Muscle layer of colon (tissue), 2 donors: ENCODE measurements around the gene CNIH4.

ENCODE experiments used
- H3K27ac ChIP-seq: one replicate; pipeline ENCODE4 v1.7.0; 2013; ENCODE audit warnings: low read depth, mild to moderate bottlenecking, low read length, moderate library complexity
- H3K27me3 ChIP-seq, 2 donors: one replicate each; pipeline ENCODE4 v1.7.0; 2013; ENCODE audit warnings: low read length in 2 of 2, mild to moderate bottlenecking in 2 of 2; ENCODE audit not compliant: insufficient read depth in 2 of 2, control insufficient read depth in 1 of 2
- H3K36me3 ChIP-seq: one replicate; pipeline ENCODE4 v1.7.0; 2013; ENCODE audit warnings: mild to moderate bottlenecking, low read length; ENCODE audit not compliant: insufficient read depth
- H3K4me1 ChIP-seq: one replicate; pipeline ENCODE4 v1.7.0; 2013; ENCODE audit warnings: mild to moderate bottlenecking, low read length; ENCODE audit not compliant: insufficient read depth
- H3K4me3 ChIP-seq, 2 donors: one replicate each; pipeline ENCODE4 v1.7.0; 2013; ENCODE audit warnings: low read length in 2 of 2, low read depth in 1 of 2, mild to moderate bottlenecking in 1 of 2, moderate library complexity in 1 of 2
- H3K9ac ChIP-seq: one replicate; pipeline ENCODE4 v1.7.0; 2013; ENCODE audit warnings: low read length
- H3K9me3 ChIP-seq: one replicate; pipeline ENCODE4 v1.7.0; 2013; ENCODE audit warnings: mild to moderate bottlenecking, low read length
- donor health status: abdominal sarcoma.
- donor health status: Adenocarcinoma of cecum.

Gene CNIH4

DNA sequence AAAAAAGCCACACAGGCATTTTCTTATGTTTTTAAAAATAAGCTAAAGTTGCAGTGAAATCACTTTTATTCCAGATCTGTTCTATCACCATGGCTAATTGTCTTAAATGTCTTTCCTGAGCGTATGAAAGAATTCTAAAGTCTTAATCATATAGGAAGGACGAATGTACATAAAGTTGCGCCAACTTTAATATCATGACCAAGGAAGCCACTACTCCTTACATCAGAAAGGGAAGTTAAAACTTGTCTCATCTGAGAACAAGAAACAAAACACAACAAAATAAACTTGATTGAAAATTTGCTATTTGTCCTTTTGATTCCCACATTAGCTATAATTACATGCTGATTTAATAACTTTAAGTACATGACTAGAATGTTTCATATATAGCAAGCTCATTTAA, 26.5 kb downstream of the CNIH4 start:
- Histone ChIP-seq H3K9ac (no peak overlapping the region), H3K36me3 (peaks cover 26% of the 10 kb centered on the region), H3K27ac (no peak overlapping the region), H3K4me3 (no peak overlapping the region), H3K27me3 (no peaks in the 10 kb centered on the region), H3K4me1 (no peaks in the 10 kb centered on the region), H3K9me3 (no peaks in the 10 kb centered on the region)

DNA sequence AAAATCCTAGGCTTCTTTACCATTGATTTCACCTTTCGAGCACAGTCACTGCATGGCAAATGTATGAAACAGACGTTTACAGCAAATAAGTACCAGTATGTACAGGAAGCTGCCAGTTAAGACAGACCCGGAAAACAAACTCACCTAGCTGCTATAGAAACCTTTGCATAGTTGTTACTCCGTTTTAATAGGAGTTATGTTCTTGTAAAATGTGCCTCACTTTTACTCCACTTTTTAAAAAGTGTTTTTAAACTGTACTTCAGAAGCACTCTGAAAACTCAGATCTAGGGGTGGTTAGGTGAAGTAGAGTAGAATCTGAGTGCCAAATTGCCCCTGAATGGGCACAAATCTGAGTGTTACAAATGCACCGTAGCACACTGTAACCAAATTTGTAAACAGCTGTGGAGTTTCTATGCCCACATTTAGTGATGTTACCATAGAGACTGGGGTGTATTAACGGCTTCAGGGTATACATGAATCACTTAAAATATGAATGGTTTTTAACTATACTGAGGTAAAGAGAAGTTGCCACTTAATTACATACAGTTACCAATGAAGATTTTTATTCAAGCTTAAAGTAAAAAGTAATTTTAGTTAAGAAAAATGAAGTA, 30.7 kb downstream of the CNIH4 start:
- H3K9me3 ChIP-seq: no peaks in the 10 kb centered on the region
- no peak overlapping the region for H3K9ac ChIP-seq
- H3K36me3 ChIP-seq: peaks cover 37% of the 10 kb centered on the region
- H3K4me1 ChIP-seq: no peaks in the 10 kb centered on the region
- no peaks in the 10 kb centered on the region for H3K27me3 ChIP-seq
- H3K27ac ChIP-seq: no peak overlapping the region
- no peak overlapping the region for H3K4me3 ChIP-seq

DNA sequence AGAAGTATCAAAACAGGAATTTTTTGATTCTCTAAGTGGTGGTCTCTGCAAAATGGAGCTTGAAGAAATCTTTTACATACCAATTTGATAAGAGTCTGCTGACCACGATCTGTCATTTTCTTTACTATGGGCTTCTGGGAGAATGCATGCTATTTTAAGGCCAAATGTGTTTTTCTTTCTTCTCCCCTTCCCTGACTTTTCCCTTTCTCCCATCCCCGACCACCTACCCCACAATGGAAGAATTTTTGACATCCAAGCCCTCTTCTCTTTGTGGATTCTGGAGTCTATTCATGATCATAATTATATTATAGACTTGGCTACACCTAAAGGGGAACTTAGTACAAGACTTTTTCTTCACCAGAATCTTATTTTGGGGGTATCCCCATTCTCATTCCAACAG, 31.3 kb downstream of the CNIH4 start:
- Histone ChIP-seq H3K9ac (no peak overlapping the region), H3K27ac (no peak overlapping the region), H3K27me3 (no peaks in the 10 kb centered on the region), H3K36me3 (peaks cover 37% of the 10 kb centered on the region), H3K9me3 (no peaks in the 10 kb centered on the region), H3K4me1 (no peaks in the 10 kb centered on the region), H3K4me3 (no peak overlapping the region)

DNA sequence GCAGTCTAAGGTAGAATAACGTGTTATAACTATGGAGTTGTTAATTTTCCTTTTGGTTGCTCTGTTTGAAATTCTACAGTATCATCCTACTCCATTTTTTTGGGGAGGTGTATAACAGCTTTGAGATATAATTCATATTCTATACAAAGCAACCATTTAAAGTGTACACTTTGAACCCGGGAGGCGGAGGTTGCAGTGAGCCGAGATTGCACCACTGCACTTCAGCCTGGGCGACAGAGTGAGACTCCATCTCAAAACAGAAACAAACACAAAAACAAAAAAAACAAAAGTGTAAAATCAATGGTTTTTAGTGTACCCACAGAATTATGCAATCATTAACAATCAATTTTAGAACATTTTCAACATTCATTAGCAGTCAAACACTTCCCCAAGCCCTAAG, 33.8 kb downstream of the CNIH4 start:
- Histone ChIP-seq H3K4me3 (no peak overlapping the region), H3K27ac (no peak overlapping the region), H3K9ac (no peak overlapping the region), H3K9me3 (no peaks in the 10 kb centered on the region), H3K27me3 (no peaks in the 10 kb centered on the region), H3K4me1 (no peaks in the 10 kb centered on the region), H3K36me3 (peaks cover 42% of the 10 kb centered on the region)

DNA sequence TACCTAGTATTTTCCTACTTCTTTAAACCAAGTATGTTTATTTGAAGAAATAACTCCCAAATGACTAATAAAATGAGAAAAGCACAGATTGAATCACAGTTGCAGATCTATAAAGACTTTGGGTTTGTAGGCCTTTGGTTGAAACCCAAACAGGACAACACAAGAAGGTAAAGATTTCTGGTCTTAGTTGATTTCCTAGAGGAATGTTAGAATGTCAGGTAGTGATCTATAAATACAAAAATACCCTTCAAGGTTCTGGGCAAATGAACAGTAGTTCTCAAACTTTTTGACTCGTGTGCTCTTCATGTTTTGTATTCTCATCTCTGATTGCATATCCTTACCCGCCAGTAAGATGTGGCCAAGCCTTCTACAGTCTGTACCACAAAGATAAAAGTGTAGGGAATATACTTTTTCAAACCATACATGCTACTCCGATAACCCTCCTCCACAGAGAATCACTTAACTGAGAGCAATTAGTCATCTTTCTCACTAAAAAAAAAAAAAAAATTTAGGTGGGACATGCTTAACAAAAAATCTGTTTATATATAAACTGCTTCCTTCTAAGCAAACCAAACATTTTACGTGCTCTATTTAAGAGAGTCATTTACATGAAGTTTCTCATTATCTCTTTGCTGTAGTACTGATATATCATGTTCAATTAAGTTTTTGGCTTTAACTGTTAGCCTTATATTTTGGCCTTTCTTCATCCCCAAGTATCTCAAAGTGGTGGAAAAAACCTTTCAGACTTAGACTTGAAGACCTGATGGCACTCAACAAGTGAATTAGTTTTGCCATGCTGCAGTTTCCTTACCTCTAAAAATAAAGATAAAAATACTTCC, 36.0 kb downstream of the CNIH4 start:
- H3K9me3 ChIP-seq: no peaks in the 10 kb centered on the region
- no peak overlapping the region for H3K9ac ChIP-seq
- H3K36me3 ChIP-seq: peaks cover 46% of the 10 kb centered on the region
- no peak overlapping the region for H3K27ac ChIP-seq
- H3K27me3 ChIP-seq: no peaks in the 10 kb centered on the region
- H3K4me3 ChIP-seq: no peak overlapping the region
- no peaks in the 10 kb centered on the region for H3K4me1 ChIP-seq

DNA sequence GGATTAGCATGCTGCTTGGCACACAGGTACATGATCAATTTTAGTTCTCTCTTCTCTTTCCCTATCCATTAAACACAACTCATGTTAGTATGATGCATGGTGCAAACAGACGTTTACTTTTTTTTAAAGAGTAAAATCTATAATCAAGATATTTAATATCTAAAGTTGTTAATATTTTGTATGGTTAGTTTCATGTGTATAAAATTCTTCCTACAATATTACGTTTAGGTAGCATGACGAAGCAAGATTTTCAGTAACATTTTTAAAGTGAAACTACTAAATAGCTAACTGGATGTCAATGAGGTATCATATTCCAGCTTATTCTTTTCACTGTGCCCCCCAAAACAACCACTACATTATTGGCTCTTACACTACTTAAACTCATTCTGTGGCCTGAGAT, 36.6 kb downstream of the CNIH4 start:
- no peaks in the 10 kb centered on the region for H3K27me3 ChIP-seq
- peaks cover 46% of the 10 kb centered on the region for H3K36me3 ChIP-seq
- no peaks in the 10 kb centered on the region for H3K9me3 ChIP-seq
- no peak overlapping the region for H3K27ac ChIP-seq
- H3K4me1 ChIP-seq: no peaks in the 10 kb centered on the region
- H3K9ac ChIP-seq: no peak overlapping the region
- H3K4me3 ChIP-seq: no peak overlapping the region

DNA sequence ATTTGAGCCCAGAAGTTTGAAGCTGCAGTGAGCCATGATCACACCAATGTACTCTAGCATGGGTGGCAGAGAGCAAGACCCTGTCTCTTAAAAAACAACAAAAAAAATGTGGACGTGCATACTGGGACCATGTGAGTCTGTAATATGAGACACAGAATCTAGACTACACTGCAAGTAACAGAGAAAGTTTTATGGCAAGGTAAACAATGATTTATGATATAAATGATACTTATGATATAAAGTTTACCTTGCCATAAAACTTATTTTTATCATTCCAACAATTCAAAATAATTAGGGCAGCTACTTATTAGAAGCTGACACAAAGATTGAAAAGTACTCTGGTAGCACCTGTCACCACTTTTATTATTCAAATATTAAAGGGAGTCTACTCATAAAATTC, 43.2 kb downstream of the CNIH4 start:
- H3K9me3 ChIP-seq: no peaks in the 10 kb centered on the region
- H3K4me1 ChIP-seq: no peaks in the 10 kb centered on the region
- no peak overlapping the region for H3K27ac ChIP-seq
- H3K27me3 ChIP-seq: no peaks in the 10 kb centered on the region
- H3K4me3 ChIP-seq: no peak overlapping the region
- peaks cover 52% of the 10 kb centered on the region for H3K36me3 ChIP-seq
- H3K9ac ChIP-seq: no peak overlapping the region

DNA sequence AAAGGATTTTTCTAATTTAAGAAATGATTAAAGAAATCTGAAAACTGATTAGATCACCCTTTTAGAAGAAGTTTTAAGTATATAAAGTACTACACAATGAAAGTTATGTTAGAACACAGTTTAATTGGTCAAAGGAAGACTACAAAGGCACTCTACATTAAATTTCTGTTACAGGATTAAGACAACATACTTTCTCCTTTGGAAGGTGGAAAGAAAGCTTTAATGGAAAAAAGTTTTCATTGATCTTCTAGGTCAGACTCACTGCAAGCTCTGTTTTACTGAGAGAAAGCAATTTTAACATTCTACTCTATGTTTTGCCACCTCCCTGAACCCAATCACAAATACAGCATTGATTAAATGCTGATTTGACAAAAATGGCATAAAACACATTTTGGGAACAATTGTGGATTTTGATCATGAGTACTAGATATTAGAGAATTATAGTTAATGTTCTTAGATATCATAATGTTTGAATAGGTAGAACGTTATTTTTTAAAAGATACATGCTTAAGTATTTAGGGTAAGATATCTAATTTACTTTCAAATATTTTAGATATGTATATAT, 45.9 kb downstream of the CNIH4 start:
- Histone ChIP-seq H3K4me1 (no peaks in the 10 kb centered on the region), H3K27me3 (no peaks in the 10 kb centered on the region), H3K9ac (no peak overlapping the region), H3K27ac (no peak overlapping the region), H3K36me3 (peaks cover 51% of the 10 kb centered on the region), H3K9me3 (no peaks in the 10 kb centered on the region), H3K4me3 (no peak overlapping the region)

DNA sequence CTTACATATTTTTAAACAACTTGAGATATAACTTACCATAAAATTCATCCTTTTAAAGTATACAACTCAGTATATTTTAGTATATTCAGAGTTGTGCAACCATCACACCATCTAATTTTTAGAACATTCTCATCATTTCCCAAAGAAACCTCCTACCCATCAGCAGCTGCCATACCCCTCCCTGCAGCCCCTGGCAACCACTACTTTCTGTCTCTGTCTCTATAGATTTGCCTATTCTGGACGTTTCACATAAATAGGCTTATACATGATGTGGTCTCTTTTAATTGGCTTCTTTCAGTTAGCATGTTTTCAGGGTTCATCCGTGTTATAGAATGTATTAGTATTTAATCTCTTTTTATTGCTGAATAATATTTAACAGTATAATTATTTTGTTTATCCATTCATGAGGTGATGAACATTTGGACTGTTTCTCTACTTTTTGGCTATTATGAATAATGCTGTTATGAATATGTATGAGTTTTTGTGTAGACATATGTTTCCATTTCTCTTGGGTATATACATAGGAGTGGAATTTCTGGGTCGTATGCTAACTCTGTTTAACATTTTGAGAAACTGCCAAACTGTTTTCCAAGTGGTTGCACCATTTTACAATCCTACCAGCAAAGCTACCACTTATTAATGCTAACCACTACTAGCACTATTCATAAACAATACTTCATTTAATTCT, 48.4 kb downstream of the CNIH4 start:
- Histone ChIP-seq H3K9ac (no peak overlapping the region), H3K36me3 (peaks cover 54% of the 10 kb centered on the region), H3K4me3 (no peak overlapping the region)

DNA sequence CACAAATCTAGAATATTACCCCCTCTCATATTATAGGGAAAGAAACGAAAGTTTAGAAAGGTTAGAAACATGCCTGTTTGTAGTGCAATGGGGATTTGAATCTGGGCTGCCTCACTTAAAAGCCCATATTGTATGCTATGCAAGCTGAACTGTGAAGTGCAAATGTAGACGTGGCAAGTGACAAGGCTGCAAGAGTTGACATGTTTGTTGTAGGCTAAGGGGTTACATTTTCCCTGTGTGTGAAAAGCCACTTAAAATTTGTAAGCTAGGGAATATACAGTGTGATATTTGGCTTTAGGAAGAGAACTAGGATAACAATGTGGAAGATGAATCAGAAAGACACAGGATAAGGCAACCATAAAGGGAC, 48.9 kb downstream of the CNIH4 start:
- H3K4me1 ChIP-seq: no peaks in the 10 kb centered on the region
- no peaks in the 10 kb centered on the region for H3K9me3 ChIP-seq
- no peak overlapping the region for H3K27ac ChIP-seq
- H3K36me3 ChIP-seq: peaks cover 53% of the 10 kb centered on the region
- no peak overlapping the region for H3K9ac ChIP-seq
- no peak overlapping the region for H3K4me3 ChIP-seq
- no peaks in the 10 kb centered on the region for H3K27me3 ChIP-seq

More for the DNA sequence above, 48.4 kb downstream of the CNIH4 start:
- H3K9me3 ChIP-seq: no peaks in the 10 kb centered on the region
- H3K4me1 ChIP-seq: no peaks in the 10 kb centered on the region
- no peaks in the 10 kb centered on the region for H3K27me3 ChIP-seq
- no peak overlapping the region for H3K27ac ChIP-seq

DNA sequence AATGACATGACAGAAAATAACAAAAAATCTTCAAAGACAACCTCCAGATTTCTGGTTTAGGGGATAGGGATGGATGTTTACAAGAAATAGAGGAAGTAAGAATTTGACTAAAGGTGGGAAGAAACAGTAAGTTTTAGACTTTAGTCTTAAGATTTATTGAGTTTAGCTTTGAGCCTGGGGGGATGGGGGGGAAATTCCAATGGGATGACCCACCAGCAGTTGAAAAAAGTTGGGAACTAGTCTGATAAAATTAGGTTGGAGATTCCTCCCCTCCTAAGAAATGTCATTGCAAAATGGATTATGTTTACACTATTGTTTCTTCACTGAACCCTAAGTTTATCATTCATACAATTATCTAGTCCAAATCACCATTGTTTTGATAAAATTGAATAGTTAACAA, 49.5 kb downstream of the CNIH4 start:
- H3K36me3 ChIP-seq: peaks cover 47% of the 10 kb centered on the region

More for the DNA sequence above, 49.5 kb downstream of the CNIH4 start:
- no peaks in the 10 kb centered on the region for H3K27me3 ChIP-seq
- H3K27ac ChIP-seq: no peak overlapping the region
- no peak overlapping the region for H3K9ac ChIP-seq
- H3K9me3 ChIP-seq: no peaks in the 10 kb centered on the region
- no peaks in the 10 kb centered on the region for H3K4me1 ChIP-seq
- H3K4me3 ChIP-seq: no peak overlapping the region
